ENCODE results near the gene CACNG5. TPM values are rescaled to one million over a fixed set of nuclear protein-coding genes. Genes with fewer than 3 reads are reported as not detected.

CACNG5 gene
- total and polyA plus RNA-seq, 2 donors (not counting 1 experiment from before 2014, with no cell fraction given): not detected

DNA sequence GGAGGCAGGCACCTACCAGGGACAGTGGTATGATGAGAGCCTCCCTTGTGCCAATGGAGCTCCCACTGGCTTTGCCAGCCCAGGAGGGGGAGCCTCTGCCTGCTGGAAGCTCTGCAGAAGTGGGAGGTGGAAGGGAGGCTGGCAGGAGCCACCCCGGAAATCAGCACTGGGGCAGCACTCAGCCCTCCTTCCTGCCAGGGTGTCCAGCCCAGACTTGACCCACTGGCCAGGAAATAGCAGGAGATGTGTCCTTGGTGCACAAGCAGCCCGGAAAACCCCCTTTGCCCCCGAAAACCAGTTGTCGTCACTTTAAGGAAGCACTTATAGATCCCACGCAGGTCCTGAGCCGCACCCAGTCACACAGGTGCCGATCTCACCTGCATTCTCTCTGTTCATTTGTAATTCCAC, 80.3 kb downstream of the CACNG5 start:
- Histone ChIP-seq H3K27me3 (replicated peaks in 1 of 4; ENCODE audit: control extremely low read depth in 1 of 4, control insufficient read depth in 3 of 4, insufficient read depth in 4 of 4, low read length in 3 of 4) (no peaks in the 10 kb centered on the region), H2AFZ (ENCODE audit: insufficient read depth, low read depth, low read length, poor library complexity, severe bottlenecking) (no peak overlapping the region), H3K27ac (ENCODE audit: low read length in 2 of 2) (no peak overlapping the region), H3K4me2 (replicated peaks; ENCODE audit: low read depth, low read length, poor library complexity, severe bottlenecking) (no peak overlapping the region), H3K79me2 (ENCODE audit: control insufficient read depth, insufficient read depth, low read length) (no peaks in the 10 kb centered on the region), H3K4me3 (ENCODE audit: control extremely low read depth in 1 of 5, extremely low read depth in 1 of 5, insufficient read depth in 1 of 5, low read depth in 2 of 5, low read length in 4 of 5) (no peak overlapping the region), H3K36me3 (replicated peaks in 1 of 2; ENCODE audit: control extremely low read depth in 1 of 2, control insufficient read depth in 1 of 2, extremely low read depth in 1 of 2, insufficient read depth in 2 of 2, low read length in 1 of 2) (no peaks in the 10 kb centered on the region), H3K9me3 (ENCODE audit: control extremely low read depth in 1 of 3, control insufficient read depth in 2 of 3, insufficient read depth in 1 of 3, low read length in 2 of 3) (peaks cover 0 to 5% (median 0%) of the 10 kb centered on the region in 3 donors), H3K9ac (ENCODE audit: low read length) (no peak overlapping the region), H4K20me1 (ENCODE audit: control insufficient read depth, insufficient read depth, low read length, poor library complexity, severe bottlenecking) (no peaks in the 10 kb centered on the region), H3K4me1 (ENCODE audit: control insufficient read depth in 2 of 2, insufficient read depth in 2 of 2, low read length in 2 of 2) (no peaks in the 10 kb centered on the region)
- TF ChIP-seq, protein P1, sequence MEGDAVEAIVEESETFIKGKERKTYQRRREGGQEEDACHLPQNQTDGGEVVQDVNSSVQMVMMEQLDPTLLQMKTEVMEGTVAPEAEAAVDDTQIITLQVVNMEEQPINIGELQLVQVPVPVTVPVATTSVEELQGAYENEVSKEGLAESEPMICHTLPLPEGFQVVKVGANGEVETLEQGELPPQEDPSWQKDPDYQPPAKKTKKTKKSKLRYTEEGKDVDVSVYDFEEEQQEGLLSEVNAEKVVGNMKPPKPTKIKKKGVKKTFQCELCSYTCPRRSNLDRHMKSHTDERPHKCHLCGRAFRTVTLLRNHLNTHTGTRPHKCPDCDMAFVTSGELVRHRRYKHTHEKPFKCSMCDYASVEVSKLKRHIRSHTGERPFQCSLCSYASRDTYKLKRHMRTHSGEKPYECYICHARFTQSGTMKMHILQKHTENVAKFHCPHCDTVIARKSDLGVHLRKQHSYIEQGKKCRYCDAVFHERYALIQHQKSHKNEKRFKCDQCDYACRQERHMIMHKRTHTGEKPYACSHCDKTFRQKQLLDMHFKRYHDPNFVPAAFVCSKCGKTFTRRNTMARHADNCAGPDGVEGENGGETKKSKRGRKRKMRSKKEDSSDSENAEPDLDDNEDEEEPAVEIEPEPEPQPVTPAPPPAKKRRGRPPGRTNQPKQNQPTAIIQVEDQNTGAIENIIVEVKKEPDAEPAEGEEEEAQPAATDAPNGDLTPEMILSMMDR (IDR thresholded peaks at IDR 0.05): no peak
- TF ChIP-seq EZH2 (IDR thresholded peaks at IDR 0.05; ENCODE audit: borderline replicate concordance, insufficient read depth, low read depth, low read length, poor library complexity, severe bottlenecking): no peak
- intact Hi-C loops (cut with micrococcal nuclease): no loop called here
- Mint-ChIP-seq H3K27me3 (peaks cover 35% of the 10 kb centered on the region), H3K4me1 (no peaks in the 10 kb centered on the region), H3K9me3 (ENCODE audit: insufficient read depth) (peaks cover 7% of the 10 kb centered on the region), H3K4me3 (no peak overlapping the region), H3K27ac (no peak overlapping the region)
- ATAC-seq (ENCODE audit: low read depth) (no peak), DNase-seq (no peak)
- POLR2A ChIA-PET: no interaction called here
- 78% methylated on average over 7 of the region's 7 CpGs for WGBS (ENCODE audit: insufficient coverage)
- CTCF ChIA-PET: no interaction called here

DNA sequence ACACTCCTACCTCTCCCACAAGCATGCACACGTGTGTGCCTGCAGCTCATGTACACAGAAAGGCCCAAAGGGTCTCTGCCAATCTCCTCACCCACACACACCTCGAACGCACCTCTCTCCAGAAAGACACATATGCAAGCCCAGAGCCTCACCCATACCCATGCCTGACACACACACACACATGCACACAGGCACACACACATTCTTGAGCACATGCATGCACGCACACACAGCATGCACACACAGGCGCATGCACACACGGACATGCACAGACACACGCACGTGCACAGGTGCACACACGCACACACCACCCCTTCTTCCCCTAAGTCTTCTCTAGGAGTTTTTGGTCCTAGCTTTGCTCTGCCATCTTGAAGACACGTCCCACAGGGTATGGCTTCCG, 80.9 kb downstream of the CACNG5 start:
- DNase-seq: no peak
- TF ChIP-seq EZH2 (IDR thresholded peaks at IDR 0.05; ENCODE audit: borderline replicate concordance, insufficient read depth, low read depth, low read length, poor library complexity, severe bottlenecking): no peak
- Histone ChIP-seq H3K4me3 (ENCODE audit: control extremely low read depth in 1 of 5, extremely low read depth in 1 of 5, insufficient read depth in 1 of 5, low read depth in 2 of 5, low read length in 4 of 5) (no peak overlapping the region), H2AFZ (ENCODE audit: insufficient read depth, low read depth, low read length, poor library complexity, severe bottlenecking) (no peak overlapping the region), H3K4me2 (replicated peaks; ENCODE audit: low read depth, low read length, poor library complexity, severe bottlenecking) (no peak overlapping the region), H3K9ac (ENCODE audit: low read length) (no peak overlapping the region), H3K27ac (ENCODE audit: low read length in 2 of 2) (no peak overlapping the region), H4K20me1 (ENCODE audit: control insufficient read depth, insufficient read depth, low read length, poor library complexity, severe bottlenecking) (no peaks in the 10 kb centered on the region), H3K27me3 (replicated peaks in 1 of 4; ENCODE audit: control extremely low read depth in 1 of 4, control insufficient read depth in 3 of 4, insufficient read depth in 4 of 4, low read length in 3 of 4) (no peaks in the 10 kb centered on the region), H3K36me3 (replicated peaks in 1 of 2; ENCODE audit: control extremely low read depth in 1 of 2, control insufficient read depth in 1 of 2, extremely low read depth in 1 of 2, insufficient read depth in 2 of 2, low read length in 1 of 2) (no peaks in the 10 kb centered on the region), H3K9me3 (ENCODE audit: control extremely low read depth in 1 of 3, control insufficient read depth in 2 of 3, insufficient read depth in 1 of 3, low read length in 2 of 3) (peaks cover 0 to 5% (median 0%) of the 10 kb centered on the region in 3 donors), H3K4me1 (ENCODE audit: control insufficient read depth in 2 of 2, insufficient read depth in 2 of 2, low read length in 2 of 2) (no peaks in the 10 kb centered on the region), H3K79me2 (ENCODE audit: control insufficient read depth, insufficient read depth, low read length) (no peaks in the 10 kb centered on the region)
- H3K27me3 Mint-ChIP-seq: peaks cover 40% of the 10 kb centered on the region
- H3K27ac Mint-ChIP-seq: no peak overlapping the region
- CTCF ChIA-PET: no interaction called here
- H3K4me3 Mint-ChIP-seq: no peak overlapping the region
- intact Hi-C loops (cut with micrococcal nuclease): no loop called here
- no peak for ATAC-seq (ENCODE audit: low read depth)
- 94% methylated on average over 11 of the region's 11 CpGs for WGBS (ENCODE audit: insufficient coverage)
- peaks cover 9% of the 10 kb centered on the region for H3K9me3 Mint-ChIP-seq (ENCODE audit: insufficient read depth)
- POLR2A ChIA-PET: no interaction called here
- H3K4me1 Mint-ChIP-seq: no peaks in the 10 kb centered on the region
